Left cardiac atrium (tissue), 4 donors: ENCODE measurements around the gene TSC22D1. TPM values are rescaled to one million over a fixed set of nuclear protein-coding genes. Genes with fewer than 3 reads are reported as not detected.
"Not testable (repeated sequence)": the region's sequence is repeated elsewhere in the genome, so short reads cannot be mapped to it uniquely, and the experiment has no call there.

Source experiments
- ATAC-seq, 2 donors: fragments of 200-7000 bp; cut with Tn5 transposase; one replicate each; pipeline ENCODE4 v1.9.1; 2020; ENCODE audit warnings: mild to moderate bottlenecking in 2 of 2, moderate library complexity in 2 of 2
- DNase-seq: peaks from one replicate; pipeline ENCODE4 v3.0.0-alpha.2; 2020
- intact Hi-C, 2 donors: fragments of 100-400 bp; cut with DNase I; formaldehyde crosslinking; loops; one replicate each; pipeline versions ENCODE4 v1.14.1 to v1.15.1; 2022 to 2023
- total RNA-seq, 2 donors: library from RNA; stranded (reverse); fragmentation: NEBNext Ultra II Directional; extraction: Animal tissue kit (Norgen Biotek cat#: 25700); gene quantifications; one replicate each; pipeline ENCODE4 v1.2.1, GENCODE V29; 2021
- donor health status: DM: no; HTN: yes; CAD: no.
- donor health status: DM: no; HTN: yes; CAD: no; lungs with severe emphysema.
- donor health status: DM: yes; HTN: yes; CAD: no.
- donor health status: Dilated cardiomyopathy.

TSC22D1 gene
- total RNA-seq, 2 donors from 2014 or later: 68.5 to 109 TPM

DNA sequence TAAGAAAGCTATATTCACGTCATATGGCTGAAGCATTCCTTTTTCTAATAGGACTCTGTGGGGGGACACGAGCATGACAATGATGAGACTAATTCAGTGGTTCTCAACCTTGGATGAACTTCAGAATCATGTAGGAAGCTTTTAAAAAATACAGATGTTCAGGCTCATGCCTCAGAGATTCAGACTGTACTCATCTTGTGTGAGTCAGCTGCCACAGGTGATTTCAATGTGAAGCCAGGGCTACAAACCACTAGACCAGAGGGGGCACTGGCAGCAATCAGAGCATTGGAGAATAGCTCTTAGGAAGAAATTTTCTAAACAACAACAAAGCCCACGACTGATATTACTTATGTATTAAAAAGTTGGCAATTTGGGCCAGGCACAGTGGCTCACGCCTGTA is 110.8 kb downstream of the TSC22D1 start:
- intact Hi-C loops: no loop called here
- ATAC-seq: no peak

DNA sequence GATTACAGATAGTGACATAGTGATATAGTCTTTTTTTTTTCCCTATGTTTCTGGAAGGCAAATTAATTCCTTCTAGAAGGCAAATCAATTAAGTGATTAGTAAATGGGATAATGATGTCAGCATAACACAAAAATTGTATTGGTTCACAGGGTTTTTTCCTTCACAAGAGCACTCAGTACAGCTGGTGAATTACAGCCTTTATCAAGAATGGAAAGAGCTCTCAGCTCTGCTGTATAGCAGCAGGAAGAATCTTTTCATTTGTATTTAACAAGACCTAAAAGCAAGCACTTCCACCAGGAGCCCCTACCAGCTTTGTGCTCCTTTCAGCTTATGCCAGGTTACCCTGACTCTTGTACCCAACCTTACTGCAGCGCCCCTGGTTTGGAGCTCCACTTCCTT is 111.7 kb downstream of the TSC22D1 start:
- no peak for ATAC-seq

More for the DNA sequence above, 110.8 kb downstream of the TSC22D1 start:
- no peak for DNase-seq

DNA sequence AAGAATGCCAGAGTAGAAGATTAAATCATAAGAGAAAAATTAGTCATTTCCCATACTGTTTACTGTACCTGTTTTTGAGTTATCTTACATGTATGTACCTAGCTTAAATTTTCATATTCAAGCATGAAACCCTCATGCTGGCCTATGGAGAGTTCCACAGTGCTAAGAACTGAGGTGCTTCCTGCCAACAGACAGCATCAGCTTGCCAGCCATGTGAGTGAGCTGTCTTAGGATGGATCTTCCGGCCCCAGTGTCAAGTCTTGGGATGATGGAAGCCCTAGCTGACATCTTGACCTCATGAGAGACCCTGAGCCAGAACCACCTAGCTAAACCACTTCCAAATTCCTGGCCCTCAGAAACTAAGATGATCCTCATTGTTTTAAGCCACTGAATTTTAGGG is 112.4 kb downstream of the TSC22D1 start:
- no peak for DNase-seq
- intact Hi-C loops: no loop called here
- ATAC-seq: no peak

More for the DNA sequence above, 111.7 kb downstream of the TSC22D1 start:
- intact Hi-C loops: no loop called here
- no peak for DNase-seq

DNA sequence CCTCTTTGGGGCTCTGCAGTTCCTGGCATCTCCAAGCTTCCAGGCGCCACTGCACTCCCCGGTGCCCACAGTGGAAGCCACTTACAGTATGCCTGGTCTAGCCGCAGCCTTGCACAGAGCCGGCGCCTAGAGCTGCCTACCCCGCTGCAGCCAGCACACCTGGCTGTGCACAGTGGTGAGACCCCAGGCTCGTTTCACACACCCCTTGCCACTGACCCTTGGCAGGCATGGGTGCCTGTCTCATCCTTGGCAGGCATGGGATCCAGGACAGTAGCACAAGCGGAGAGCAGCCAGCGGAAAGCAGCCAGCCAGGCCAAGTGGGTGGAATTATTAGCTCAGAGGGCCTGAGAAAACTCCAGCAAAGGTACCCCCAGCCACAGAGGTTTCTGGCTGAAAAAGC is 116.5 kb downstream of the TSC22D1 start:
- DNase-seq: no peak
- intact Hi-C loops: no loop called here

DNA sequence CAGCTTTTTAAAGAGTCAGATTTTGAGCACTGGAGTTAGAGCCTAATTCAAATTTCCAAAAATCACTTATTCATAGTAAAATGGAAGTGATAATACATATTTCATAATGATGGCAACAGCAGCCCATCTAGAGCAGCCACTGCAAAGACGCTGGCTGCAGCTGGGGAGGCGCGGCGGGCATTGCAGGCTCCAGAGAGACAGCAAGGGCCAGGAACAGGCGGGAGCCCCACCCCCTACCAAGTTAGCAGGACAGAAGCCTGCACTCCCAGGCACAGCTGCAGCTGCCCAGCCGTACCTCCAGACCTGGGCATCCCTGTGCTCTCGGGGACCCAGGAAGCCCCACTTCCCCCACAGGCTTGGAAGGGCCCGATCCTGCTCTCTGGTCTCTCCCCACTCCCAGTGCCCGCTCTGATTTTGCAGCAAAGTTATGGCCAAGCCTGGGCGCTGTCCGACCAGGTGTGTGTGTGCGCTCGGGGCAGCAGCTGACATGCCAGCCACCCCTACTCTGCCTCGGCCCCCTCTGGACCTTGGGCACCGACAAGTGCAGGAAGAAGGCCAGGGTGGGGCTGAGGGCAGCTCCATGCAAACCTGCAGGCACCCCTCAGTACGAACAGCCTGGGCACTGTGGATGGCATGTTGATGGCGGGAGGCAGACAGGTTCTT is 117.7 kb downstream of the TSC22D1 start:
- no peak for DNase-seq
- peak in 1 of 2 donors; percentile 25 for ATAC-seq
- intact Hi-C loops: no loop called here

More for the DNA sequence above, 116.5 kb downstream of the TSC22D1 start:
- ATAC-seq: peak; percentile 53 to 58

DNA sequence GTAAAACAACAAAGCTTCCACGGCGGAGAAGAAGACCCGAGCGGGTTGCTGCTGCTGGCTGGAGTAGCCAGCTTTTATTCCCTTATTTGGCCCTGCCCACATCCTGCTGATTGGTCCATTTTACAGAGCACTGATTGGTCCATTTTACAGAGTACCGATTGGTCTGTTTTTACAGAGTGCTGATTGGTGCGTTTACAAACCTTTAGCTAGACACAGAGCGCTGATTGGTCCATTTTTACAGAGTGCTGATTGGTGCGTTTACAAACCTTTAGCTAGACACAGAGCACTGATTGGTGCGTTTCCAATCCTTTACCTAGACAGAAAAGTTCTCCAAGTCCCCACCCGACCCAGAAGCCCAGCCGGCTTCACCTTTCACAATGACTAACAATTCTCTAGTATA is 119.9 kb downstream of the TSC22D1 start:
- ATAC-seq, intact Hi-C loops, DNase-seq: not testable (repeated sequence)

DNA sequence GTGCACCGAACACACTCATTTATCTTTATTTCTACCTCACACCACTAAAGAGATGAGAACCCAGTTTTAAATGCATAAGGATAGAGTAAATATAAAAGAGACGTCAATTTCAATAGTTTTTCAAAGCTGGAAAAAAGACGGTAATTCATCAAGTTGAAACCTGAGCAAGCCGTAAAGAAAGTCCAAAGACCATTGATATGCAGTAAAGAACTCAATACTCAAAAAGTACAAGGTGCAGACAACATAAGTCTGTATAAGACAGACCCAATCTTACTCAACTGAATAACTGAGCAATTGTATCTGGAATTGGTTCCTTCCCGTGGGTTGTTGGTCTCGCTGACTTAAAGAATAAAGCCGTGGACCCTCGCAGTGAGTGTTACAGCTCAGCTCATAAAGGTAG is 120.4 kb downstream of the TSC22D1 start:
- intact Hi-C loops: no loop called here
- DNase-seq (no peak), ATAC-seq (no peak)

DNA sequence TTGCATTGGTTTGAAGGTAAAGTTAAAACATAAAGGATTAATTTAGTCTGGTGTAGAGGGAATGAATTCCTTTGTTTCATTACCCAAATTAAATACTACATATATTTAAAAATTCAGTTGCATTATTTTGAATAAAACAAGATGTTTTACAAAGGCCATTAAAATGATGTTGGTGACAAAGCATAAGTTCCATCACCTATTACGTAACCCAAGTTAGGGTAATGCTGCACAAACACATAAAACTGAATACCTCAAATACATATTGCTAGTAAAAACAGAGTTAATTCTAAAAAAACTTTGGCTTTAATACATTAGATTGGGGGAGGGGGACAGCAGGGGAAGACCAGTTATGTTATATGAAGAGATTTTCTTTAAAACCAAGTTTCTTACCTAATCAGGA is 122.2 kb downstream of the TSC22D1 start:
- intact Hi-C loops: no loop called here
- DNase-seq: no peak
- no peak for ATAC-seq

DNA sequence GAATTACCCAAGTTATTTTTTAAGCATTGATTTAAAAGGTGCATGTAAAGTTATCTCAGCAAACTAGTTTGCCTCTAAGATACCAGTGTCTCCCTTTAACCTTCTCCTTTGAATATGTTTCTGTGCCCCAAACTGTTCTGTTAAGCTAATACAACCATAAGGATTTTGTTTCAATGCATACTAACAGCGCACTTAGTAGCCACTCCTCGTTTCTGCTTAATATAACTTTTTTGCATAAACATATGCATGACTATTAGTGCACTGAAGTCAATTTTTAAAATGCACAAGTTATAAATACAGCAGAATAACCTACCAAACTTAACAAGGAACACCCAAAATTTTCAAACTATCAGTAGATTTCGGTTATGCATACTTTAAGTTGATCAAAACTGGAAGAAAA is 123.1 kb downstream of the TSC22D1 start:
- intact Hi-C loops: no loop called here
- ATAC-seq (no peak), DNase-seq (no peak)

DNA sequence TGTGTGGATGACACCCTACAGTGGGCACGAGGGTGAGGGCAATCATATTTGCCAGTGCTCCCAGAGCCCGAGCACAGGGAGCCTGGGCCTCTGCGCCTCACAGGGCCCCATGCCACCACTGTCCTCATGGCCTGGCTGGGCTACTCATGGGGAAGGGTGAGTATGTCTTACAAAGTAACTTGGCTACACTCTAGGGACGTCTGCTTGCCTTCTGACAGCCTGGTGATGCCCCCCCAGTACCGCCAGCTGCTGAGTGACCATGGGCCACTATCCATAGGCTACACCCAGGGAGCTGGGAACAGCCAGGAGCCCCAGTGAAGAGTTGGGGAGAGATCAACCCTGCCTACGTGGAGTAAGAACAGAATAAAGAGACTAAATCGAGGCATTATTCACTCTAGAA is 123.7 kb downstream of the TSC22D1 start:
- ATAC-seq (no peak), DNase-seq (no peak)
- intact Hi-C loops: no loop called here

DNA sequence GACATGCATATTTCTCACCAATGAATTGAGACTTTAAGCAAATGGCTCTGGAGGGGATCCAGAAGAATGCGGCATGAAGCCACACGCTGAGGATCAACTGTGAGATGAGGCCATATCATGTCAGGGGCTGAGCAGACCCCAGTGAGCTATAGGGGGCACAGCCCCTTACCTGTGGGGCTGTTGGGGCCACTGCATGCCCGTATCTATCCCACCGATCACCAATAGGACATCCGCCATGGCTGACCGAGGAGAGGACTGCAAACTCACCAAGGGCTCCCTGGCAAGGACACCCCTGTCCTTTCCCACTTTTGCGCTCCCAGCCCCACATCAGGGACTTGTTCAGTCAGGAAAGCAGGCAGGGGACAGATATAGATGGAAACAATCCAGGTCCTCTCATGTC is 124.5 kb downstream of the TSC22D1 start:
- intact Hi-C loops: no loop called here
- ATAC-seq: no peak
- no peak for DNase-seq

DNA sequence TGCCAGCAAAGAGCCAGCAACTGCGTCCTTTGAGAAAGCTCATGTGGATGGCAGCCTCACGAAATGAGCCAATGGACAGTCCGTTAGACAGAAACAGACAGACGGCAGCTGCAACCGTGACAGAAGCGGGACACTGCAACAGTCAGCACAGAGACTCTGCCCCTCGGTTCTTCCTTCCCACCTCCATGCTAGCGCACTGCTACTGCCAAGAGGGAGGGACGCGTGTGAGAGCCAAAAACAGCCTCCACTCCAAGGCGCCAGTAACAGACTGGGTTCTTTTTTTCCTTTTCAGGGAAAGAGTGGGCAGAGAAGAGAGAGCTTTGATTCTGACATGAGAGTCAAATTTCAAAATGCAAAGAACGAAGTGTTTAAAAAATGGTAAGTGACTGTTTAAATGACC is 125.0 kb downstream of the TSC22D1 start:
- intact Hi-C loops: no loop called here
- no peak for ATAC-seq
- no peak for DNase-seq

DNA sequence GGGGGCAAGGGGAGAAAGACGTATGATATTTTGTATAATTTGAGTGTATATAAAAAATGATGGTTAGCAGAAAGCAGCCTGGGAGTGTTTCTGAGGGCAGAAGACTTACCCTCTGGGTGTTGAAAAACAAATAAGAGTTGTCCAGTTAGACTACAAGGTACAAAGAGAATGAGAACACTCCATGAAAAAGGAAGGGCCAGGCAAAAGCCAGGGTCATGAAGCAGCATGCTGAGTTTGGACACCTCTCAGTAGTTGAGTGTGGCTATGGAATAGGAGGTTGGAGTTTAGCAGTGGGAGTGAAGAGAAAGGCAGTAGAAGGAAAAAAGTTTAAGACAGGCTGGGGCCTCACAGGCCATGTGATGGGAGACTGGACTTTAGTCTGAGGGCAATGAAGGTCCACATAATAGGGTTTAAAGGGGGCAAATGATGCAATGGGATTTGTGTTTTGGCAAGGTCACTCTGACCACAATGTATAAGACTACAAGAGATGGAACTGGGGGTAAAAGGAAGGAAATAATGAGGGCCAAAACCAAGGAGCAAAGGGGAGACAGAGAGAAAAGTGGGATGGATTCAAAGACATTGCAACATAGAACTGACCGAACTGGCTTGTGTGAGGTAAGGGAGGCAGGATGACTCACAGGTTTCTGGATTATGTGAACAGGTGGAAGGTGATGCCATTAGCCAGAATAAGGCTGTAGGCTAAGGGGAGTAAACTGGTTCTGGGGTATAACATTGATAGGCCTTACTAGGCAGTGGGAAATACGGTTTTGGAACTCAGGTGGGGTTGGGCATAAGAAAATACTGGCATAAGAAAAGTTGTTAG is 125.9 kb downstream of the TSC22D1 start:
- ATAC-seq (peak in 1 of 2 donors; percentile 26), DNase-seq (no peak)
- intact Hi-C loops: loop anchor here in 1 of 2 donors (10.0 kb wide), 1 partner anchor 405 kb away; no protein-coding TSS in a partner anchor

DNA sequence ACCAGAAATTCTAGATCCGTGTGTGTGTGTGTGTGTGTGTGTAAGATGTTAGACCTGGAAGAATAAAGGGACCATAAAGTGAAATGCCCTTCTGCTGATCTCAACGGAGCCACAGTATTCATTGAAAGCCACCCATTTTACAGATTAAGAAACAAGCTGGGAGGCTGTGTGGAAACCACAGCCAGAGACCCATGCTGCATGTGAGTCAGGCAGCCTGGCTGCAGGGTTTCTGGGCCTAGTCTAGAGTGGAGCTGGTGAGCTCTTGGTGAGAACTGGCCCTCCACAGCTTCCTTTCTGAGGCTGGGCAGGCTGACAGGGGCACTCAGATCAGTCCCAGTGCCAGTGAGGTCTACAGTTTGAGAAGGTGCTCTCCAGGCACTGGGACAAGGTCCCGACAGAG is 127.3 kb downstream of the TSC22D1 start:
- intact Hi-C loops: loop anchor here in 1 of 2 donors (10.0 kb wide), 1 partner anchor 404 kb away; no protein-coding TSS in a partner anchor
- DNase-seq: no peak
- no peak for ATAC-seq

DNA sequence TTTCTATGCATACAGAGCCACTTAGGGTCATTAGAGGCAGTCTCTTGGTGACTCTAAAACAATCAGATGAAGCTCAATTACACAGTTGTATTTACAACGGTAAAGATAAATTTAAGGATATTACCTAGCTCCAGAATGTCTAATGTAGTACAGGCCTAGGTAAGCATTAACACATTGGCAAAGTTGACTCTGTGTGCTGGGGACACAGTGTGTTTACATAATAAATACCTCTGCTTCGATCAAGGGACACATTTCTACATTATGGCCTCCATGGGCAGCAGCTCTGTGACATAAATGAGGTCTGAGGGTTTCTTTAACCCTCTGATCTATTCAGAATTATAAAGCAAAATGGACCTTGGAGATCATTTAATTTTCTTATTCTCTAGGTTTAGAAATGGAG is 127.8 kb downstream of the TSC22D1 start:
- intact Hi-C loops: loop anchor here in 1 of 2 donors (10.0 kb wide), 1 partner anchor 404 kb away; no protein-coding TSS in a partner anchor
- DNase-seq: no peak
- no peak for ATAC-seq

DNA sequence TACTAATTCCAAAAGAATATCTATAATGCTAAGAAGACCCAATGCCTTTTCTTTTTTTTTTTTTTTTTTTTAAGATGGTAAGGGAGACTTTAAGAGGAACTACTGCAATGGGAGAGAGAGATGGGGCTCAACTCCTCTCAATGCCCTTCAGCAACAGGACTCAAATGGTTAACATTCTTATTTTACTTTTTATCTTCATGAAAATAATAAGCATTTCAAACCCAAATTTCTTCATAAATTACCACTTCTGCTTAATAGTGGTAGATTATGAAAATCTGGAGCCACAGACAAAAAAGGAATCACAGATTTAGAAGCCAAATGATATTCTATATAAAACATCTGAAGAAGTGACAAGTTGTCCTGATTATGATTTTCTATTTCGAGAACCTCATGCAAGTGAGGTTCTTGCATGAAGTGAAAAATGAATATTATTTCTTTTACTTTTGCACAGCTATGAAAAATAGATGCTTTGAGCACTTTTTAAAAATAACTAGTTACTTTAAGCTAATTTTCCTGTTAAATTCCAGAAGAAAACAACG is 128.3 kb downstream of the TSC22D1 start:
- intact Hi-C loops: loop anchor here in 1 of 2 donors (10.0 kb wide), 1 partner anchor 403 kb away; no protein-coding TSS in a partner anchor
- ATAC-seq: no peak

DNA sequence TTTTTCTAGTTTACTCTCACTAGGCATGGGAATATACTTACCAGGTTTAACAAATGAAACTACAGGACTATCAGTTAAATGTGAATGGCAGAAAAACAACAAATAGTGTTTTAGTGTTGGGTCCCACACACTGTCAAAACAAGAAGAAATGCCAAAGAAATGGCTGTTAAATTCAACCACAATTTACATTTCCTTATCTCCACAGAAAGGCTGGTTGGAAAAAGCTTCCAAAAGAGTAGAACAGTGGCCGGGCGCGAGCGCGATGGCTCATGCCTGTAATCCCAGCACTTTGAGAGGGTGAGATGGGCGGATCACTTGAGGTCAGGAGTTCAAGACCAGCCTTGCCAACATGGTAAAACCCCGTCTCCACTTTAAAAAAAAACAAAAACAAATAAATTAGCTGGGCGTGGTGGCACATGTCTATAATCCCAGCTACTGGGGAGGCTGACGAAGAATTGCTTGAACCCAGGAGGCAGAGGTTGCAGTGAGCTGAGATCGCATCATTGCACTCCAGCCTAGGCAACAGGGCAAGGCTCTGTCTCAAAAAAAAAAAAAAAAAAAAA is 136.0 kb downstream of the TSC22D1 start:
- ATAC-seq (no peak), DNase-seq (no peak)
- intact Hi-C loops: loop anchor here in 1 of 2 donors (10.0 kb wide), 1 partner anchor 395 kb away; no protein-coding TSS in a partner anchor

More for the DNA sequence above, 128.3 kb downstream of the TSC22D1 start:
- no peak for DNase-seq

DNA sequence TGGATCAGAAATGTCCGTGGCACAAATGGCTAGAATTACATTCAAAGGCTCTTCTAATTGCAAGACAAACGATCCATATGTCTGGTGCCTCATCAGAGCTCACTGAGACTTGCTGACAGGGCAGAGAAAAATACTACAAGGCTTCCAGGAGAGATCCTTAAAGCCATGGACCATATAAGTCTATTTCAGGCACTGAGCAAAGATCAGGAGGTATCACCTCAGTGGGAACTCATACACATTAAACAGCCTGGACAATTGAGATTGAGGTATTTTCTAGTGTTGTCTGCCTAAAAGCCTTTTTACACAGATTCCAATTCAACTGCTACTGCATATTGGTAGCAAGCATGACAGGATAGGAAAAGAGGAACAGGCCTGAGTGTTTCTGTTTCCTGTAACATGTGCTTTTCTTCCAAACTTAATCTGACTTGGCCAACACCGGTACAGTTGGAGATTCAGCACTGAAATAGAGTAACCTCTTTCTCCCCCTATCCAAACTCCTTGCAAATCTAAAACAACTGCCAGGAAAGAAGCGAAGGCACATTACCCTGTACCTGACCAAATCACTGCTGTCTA is 136.6 kb downstream of the TSC22D1 start:
- intact Hi-C loops: loop anchor here (2.0 to 10.0 kb wide), 8 partner anchors 127 to 535 kb away; no protein-coding TSS in a partner anchor
- DNase-seq (no peak), ATAC-seq (no peak)

DNA sequence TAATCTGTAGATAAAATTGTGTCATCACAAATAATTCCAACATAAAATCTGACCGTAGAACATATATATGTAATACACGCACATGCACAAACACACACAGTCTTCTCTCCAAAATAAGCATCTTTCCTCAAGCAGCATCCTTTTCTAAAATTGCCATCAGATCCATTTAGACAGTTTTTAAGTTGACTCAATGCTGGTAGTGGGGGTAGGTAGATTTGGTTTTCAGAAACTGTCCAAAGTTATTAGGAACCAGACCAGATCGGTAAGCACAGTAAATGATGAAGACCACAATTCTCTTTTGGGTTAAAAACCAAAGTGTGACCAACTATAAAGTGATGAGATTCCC is 137.9 kb downstream of the TSC22D1 start:
- ATAC-seq: no peak
- intact Hi-C loops: loop anchor here (2.0 to 10.0 kb wide), 7 partner anchors 126 to 533 kb away; no protein-coding TSS in a partner anchor
- DNase-seq: no peak
